C1 segment of cervical spinal cord (tissue), 14 donors: ENCODE data around the gene ZNF215.
"Not testable (repeated sequence)": the region's sequence is repeated elsewhere in the genome, so short reads cannot be mapped to it uniquely, and the experiment has no call there.

ENCODE experiments used
- DNase-seq, 14 donors: peaks; one replicate each; lab custom pipeline; 2025; lab: John Stamatoyannopoulos, UW

The ZNF215 gene

GRCh38 chr11:6926208-6927029 is at the start of gene ZNF215:
Gene ZNF215, plus strand, starts transcription at chr11:6926426. Its CDS starts 5,847 bp downstream, at chr11:6932273.
- DNase-seq = peak in 2 of 14 donors; percentile 18 to 40

DNA sequence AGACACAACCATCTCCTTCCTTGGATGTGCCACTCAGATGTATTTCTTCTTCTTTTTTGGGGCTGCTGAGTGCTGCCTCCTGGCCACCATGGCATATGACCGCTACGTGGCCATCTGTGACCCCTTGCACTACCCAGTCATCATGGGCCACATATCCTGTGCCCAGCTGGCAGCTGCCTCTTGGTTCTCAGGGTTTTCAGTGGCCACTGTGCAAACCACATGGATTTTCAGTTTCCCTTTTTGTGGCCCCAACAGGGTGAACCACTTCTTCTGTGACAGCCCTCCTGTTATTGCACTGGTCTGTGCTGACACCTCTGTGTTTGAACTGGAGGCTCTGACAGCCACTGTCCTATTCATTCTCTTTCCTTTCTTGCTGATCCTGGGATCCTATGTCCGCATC is 49.3 kb upstream of the ZNF215 start:
- DNase-seq = no peak

- no peak for DNase-seq
These were observed 43.5 kb upstream of the ZNF215 start for GRCh38 chr11:6882751-6883150.

- DNase-seq = not testable (repeated sequence)
These were observed 38.5 kb upstream of the ZNF215 start for GRCh38 chr11:6887711-6888110.

GRCh38 chr11:6888830-6889229 is 37.4 kb upstream of the ZNF215 start:
- DNase-seq = no peak

- no peak for DNase-seq
These were observed 36.4 kb upstream of the ZNF215 start for GRCh38 chr11:6889835-6890234.

DNA sequence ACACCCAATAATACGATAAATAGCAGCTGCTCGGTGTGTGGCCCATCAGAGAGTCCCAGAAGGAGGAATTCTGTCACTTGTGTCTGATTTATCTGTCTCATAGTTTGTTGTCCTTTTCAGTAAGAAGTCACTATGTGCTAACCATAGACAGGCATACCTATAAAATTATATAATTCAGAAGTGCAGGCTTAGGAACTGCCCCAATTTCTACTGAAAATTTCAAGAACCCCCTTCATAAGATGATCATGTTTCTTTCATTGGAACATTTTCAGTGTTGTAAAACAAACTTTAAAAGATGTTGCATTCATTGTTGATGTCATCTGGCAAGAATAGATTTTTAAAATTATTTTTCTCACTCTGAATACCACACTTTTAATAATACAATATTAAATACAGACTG is 33.8 kb upstream of the ZNF215 start, which contains the start of gene OR2D2:
TSS of gene OR2D2 (minus strand) at position 101 of the 400 bp plus-strand sequence. CDS start at position 101, 0 bp downstream.
- no peak for DNase-seq

- no peak for DNase-seq
These were observed 32.1 kb upstream of the ZNF215 start for GRCh38 chr11:6894097-6894496.

DNA sequence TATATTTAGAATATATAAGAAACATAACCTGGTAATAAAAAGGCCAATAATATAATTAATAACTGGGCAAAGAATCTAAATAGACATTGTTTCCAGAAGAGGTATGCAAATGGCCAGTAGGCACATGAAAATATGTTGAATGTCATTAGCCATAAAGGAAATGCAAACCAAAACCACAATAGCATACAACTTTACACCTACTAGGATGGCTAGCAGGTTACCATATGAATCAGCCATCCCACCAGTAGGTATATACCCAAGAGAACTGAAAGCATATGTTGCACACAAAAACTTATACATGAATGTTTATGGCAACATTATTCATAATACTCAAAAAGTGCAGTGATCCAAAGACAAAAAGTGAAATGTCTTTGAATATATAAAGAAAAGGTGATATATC is 31.2 kb upstream of the ZNF215 start:
- DNase-seq = no peak

DNA sequence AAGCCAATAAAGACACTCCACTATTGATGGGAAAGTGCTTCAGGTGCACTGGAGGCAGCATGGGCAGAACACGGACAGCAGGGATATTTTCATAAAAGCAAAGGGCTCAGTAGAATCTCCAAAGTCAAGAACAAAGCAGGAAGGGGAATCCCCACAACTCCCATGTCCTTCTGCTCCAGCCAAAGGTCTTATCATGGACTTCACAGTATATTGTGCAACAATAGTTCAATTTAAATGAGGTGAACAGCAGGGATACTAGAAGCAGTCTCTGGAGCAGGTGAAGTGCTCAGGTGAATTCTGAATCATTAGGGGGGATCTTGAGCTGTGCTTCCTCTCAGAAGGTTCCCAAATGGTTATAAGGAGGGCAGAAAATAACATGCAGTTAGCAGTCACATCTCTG is 27.3 kb upstream of the ZNF215 start:
- no peak for DNase-seq

GRCh38 chr11:6900327-6900999 is 25.8 kb upstream of the ZNF215 start:
- DNase-seq = no peak

DNA sequence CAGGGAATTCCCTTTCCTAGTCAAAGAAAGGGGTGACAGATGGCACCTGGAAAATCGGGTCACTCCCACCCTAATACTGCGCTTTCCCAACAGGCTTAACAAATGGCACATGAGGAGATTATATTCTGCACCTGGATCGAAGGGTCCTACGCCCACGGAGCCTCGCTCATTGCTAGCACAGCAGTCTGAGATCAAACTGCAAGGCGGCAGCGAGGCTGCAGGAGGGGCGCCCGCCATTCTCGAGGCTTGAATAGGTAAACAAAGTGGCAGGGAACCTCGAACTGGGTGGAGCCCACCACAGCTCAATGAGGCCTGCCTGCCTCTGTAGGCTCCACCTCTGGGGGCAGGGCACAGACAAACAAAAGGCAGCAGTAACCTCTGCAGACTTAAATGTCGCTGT is 21.4 kb upstream of the ZNF215 start:
- not testable (repeated sequence) for DNase-seq

DNA sequence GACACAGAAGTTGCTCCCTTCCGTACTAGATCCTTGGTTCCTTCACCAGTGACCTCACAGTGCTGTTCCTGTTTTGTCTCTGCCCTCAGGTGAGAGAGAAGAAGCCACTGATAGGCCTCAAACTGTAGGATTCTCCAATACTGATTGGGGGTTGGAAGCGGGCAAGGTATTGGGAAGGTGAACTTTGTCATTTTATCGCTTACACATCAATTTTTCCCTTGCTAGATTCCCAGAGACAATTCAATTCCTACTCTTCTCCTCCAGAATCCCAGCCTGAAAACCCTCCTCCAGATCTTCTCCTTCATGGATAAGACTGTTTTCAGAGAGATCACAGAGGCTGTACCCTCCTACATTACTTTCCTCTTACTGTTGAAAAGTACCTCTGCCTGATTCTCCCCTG is 14.8 kb upstream of the ZNF215 start:
- no peak for DNase-seq

GRCh38 chr11:6911948-6912347 is 14.3 kb upstream of the ZNF215 start:
- DNase-seq = no peak

- no peak for DNase-seq
These were observed 6.5 kb upstream of the ZNF215 start for GRCh38 chr11:6919698-6920097.

GRCh38 chr11:6920702-6921101 is 5.5 kb upstream of the ZNF215 start, which contains the start of gene OR2D3:
Gene OR2D3, plus strand, starts transcription at chr11:6921002. Its CDS starts 0 bp downstream, at chr11:6921002.
- no peak for DNase-seq

- DNase-seq = no peak
These were observed 1.1 kb upstream of the ZNF215 start for GRCh38 chr11:6925007-6925577.

- DNase-seq = no peak
These were observed 504 bp upstream of the ZNF215 start for GRCh38 chr11:6925636-6926207.

DNA sequence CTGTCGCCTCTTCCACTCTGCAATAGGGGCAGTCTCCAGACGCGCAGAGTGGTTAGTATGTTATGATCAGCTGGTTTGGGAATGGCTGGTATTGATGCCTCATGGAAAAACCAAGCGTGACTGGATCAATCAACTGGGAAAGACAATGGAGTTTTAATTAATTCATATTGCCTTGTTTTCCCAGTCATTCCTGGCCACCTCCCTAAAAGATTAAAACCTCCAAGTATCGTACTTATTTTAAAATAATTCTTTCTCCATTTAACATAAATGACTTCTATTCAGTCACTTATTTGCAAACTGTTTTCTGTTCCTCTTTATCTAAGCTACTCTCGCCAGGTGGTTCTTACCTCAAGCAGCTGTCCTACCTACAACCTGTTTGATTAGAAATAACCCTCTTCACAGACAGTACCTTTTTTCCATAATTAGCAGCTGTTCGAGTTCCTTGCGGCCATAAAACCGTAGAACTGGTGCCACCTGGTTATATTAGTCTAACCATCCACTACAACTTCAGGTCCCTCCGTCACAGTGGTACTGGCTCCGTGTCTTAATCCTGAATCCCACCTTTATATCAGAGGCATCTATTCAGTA is 898 bp downstream of the ZNF215 start:
- no peak for DNase-seq

DNA sequence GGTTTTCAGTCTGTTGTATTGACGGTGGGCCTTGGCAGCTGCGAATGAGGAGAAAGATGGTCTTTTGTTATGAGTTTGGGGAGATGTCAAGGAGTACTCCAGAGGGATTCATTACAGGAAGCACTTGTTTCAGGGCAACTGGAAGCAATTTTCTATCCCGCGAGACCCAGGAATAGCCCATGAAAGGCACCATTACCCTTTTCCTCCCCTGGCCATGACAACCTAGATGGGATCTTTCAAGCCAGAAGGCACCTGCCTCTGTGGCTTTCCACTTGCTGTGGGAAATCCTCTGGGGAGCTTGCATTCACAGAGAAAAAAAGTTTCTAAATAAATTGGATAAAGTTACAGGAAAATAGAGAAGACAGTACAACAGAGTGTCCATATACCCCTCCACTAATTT is 2.7 kb downstream of the ZNF215 start:
- DNase-seq = no peak

DNA sequence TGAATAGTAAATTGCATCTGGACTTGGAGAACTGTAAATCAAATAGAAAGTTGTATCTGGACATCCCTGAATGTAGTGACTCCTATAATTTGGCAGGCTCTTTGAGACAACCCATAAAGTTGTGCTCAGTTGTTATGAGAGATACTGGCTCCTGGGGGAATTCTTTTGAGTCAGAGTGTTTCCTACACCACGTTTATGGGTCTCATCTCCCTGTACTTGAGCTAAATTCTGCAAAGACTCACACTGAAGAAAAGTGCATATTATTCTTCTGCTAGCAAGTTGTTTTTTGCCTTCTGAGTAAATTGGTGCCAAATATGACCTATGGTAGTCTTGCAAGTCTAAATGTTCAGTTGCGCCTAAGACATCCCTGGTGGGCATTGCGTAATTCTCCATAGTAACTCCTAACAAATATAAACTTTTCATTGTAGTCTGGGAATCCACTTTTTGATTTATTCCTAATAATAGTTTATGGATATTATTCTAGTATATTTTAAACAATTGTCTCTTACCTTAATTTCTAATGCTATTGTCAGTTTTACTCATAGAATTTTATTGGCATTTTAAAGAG is 5.0 kb downstream of the ZNF215 start:
- DNase-seq = no peak
